ENCODE measurements around the gene ZRANB1.
"Not testable (repeated sequence)": the region's sequence is repeated elsewhere in the genome, so short reads cannot be mapped to it uniquely, and the experiment has no call there.

The ZRANB1 gene

DNA sequence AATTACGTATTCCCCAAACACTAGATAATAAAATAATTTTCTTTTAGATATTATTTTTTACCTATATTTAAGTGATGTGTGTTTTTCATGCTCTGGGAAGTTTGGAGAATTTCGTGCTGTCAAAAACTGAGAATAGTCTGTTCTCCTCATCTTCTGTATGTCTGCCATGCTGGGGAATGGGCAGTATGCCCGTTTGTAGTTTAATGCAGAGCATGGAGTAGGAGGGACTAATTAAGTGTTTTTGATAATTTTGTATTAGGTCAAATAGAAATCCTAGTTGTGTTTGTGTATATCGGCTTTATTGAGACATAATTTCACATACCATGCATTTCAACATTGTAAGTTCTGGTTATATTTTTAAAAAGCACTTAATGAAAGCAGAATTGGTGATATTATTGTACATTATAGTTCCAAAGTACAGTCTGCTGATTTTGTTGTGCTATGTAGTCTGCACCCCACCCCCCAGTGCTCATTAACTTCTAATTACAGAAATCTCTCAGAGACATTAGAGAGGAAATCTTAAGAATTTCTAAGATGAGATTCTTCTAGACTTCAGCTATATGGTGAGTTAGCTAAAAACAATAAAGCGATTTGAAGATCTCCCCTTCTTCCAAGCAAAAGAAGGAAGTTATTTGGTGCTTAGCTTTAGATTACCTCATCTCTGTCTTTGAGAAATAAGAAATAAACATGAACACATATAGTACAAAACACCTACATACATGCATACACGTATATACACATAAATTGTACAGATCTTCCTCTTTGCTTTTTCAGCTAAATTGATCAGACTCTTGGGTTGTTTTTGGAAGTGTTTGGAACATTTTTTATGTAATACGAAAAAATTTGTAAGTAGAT, 22.2 kb downstream of the ZRANB1 start:
- no peak for DNase-seq (ENCODE audit: low read depth in 2 of 2)

DNA sequence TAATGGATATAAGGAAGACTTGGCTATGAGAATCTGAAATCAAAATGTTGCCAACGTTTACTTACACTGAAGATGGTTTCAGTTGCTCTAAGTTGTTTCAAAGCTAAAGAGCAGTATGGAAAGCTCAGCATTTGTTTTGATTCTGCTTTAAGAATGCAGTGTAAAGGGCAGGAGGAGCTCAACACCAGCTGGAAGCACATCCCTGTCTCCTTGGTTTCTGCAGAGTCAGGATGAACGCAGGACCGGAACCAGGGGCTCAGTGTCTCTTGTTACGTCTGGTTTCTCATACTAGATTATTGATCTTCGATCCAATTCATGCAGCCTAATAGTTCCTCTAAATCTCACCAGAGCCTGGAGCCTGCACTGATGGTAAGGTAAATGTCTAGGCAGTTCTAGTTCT, 24.1 kb downstream of the ZRANB1 start:
- DNase-seq (ENCODE audit: low read depth in 2 of 2): no peak

DNA sequence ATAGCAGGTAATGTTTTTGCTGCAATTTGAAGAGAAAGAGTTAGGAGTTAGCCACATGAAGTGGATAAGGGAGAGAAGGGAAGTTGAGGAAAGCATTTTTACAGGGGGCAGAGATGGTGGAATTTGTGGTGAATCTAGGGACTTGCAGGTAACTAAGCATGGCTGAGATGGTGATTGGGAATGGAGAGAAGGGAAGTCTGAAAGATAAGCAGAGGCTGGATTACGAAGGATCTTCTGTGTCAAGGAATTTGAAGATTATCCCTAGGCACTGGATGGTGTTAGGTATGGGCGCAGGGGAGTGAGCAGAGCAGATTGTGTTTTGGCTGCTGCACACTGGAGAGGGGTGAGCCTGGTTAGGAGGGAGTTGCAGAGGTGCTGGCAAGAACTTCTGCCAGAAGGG, 25.3 kb downstream of the ZRANB1 start:
- no peak for DNase-seq (ENCODE audit: low read depth in 2 of 2)

DNA sequence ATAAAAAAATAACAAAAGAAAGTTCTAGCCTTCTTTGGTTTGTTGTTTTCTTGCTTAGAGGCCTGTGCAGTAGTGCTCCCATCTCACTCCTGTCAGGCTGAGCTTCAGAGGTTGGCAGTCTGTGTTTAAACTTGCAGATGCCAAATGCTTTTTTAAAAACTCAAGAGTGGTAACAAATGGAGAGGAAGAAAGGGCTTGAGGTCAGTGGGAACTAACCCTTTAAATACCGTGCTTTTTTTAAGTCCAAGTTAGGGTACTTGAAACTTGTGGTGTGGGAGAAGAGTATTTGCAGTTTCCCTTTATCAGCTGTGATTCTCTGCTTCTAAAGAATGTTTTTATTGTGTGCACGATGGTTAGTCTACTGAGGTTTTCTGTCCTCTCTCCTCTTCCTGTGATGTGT, 29.4 kb downstream of the ZRANB1 start:
- DNase-seq (ENCODE audit: low read depth in 2 of 2): no peak

DNA sequence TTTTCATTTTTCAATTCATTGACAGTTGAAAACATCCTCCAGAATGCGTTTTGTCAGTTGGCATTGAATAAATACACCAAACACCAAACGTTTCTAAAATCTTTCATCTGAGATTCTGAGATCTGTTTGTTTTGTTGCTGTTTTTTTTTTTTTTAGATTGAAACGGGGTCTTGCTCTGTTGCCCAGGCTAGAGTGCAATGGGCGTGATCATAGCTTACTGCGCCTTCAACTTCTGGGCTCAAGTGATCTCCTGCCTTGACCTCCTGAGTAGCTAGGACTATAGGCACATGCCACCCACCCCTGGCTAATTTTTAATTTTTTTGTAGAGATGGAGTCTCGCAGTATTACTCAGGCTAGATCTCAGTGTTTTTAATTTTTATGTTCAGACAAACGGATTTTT, 30.7 kb downstream of the ZRANB1 start:
- no peak for DNase-seq (ENCODE audit: low read depth in 2 of 2)

DNA sequence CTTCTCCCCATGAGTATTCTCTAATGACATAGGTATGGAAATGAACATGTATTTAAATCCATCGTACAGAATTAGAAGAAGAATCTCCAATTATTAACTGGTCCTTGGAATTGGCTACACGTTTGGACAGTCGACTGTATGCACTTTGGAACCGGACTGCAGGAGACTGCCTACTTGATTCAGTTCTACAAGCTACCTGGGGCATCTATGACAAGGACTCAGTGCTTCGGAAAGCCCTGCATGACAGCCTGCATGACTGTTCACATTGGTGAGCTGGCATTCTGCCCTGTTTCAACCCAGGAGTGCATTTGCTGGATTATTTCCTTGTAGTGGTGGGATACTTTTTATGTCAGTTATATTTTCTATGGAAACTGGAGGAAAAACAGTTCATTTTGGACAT, 32.2 kb downstream of the ZRANB1 start:
- DNase-seq (ENCODE audit: low read depth in 2 of 2): no peak

DNA sequence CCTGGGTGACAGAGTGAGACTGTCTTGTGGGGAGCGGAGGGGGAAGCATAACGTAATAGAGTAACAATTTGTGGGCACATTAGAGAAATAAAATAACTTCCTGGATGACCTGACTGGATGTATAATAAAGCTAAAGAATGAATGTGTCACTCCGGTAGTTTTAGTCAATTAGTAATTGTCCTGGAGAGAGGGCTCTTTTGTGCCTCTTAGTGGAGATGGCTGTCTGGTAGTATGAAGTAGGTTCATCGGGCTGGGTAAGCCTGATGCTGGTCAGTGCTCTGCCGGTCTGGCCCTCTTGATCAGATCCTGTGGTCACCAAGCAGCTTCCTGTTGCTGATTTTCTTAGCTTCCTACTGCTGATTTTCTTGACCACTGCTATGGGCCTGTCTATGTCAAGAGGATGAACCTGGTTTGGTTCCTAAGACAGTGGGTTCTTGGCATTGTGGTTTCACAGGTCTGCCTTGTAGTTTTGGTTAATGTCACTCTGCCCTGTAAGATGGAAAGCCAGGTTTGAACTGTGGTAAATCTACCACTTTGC, 34.1 kb downstream of the ZRANB1 start:
- no peak for DNase-seq (ENCODE audit: low read depth in 2 of 2)

DNA sequence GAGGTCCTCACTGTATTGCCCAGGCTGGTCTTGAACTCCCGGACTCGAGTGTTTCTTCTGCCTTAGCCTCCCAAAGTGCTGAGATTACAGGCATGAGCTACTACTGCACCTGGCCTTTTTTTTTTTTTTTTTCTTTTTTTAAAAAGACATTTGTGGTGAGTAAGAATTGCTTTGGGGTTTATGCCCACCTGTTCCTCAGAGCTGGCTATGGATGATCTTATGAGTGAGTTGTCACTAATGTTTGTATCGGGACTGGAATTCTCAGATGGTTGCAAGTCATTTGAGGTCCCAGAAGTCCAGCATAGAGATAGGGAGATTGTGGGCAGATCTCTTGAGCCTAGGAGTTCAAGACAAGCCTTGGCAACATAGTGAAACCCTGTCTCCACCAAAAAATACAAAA, 35.2 kb downstream of the ZRANB1 start:
- DNase-seq (ENCODE audit: low read depth in 2 of 2): no peak

DNA sequence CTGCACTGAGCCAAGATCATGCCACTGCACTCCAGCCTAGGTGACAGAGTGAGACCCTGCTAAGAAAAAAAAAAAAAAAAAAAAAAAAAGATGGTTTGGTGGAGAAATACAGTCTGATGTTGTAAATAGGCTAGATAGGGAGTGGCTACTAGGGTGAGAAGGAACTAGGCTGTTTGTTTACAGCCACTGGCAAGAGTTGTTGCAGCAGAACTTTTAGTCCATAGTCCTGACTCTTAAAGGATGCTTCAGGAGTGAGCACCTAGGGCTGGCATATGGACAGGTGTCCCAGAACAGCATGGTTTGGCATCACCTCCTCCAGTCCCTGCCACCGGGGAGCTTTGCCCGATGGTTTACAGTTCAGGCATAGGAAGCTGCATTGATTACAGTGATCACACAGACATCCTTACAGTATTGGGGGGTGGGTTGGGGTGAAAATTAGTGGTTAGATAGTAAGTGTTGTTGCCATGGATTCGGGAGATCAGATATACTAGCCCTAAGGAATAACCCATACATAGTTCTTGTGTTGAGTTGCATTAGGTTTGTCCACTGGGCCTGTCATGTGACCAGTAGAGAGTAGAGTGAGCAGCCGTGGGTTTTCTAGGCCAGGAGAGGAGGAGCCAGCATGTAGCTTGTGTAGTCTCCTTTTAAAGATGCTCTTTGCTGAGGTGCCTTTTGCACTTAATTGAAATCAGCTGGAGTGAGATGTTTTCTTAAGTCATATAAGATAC, 35.9 kb downstream of the ZRANB1 start:
- DNase-seq (ENCODE audit: low read depth in 2 of 2): no peak

DNA sequence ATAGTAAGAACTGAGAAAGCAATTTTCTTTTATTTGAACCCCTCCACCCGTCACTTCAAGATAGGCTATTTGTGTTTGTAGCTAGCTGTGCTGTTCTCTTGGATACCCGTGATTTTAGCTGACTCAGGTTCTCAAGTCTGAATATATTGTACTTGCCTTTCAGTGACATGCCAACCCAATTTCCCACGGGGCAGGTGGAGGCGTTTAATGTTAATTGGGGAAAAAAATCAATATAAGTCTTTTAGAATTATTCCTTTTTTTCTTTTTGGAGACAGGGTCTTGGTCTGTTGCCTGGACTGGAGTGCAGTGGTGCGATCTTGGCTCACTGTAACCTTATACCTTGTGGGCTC, 36.4 kb downstream of the ZRANB1 start:
- no peak for DNase-seq (ENCODE audit: low read depth in 2 of 2)

DNA sequence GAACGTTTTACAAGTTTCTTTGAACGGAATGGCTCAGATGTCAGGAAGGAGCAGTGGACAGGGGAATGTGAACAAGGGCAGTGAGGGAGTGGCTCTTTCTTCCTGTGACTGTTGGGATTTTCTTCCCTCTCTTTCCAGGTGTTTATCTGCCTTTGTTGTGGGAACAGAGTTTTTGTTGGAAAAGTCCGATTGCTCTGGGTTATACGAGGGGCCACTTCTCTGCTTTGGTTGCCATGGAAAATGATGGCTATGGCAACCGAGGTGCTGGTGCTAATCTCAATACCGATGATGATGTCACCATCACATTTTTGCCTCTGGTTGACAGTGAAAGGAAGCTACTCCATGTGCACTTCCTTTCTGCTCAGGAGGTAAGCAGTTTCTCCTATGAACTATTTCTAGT, 41.4 kb downstream of the ZRANB1 start:
- DNase-seq (ENCODE audit: low read depth in 2 of 2): no peak

DNA sequence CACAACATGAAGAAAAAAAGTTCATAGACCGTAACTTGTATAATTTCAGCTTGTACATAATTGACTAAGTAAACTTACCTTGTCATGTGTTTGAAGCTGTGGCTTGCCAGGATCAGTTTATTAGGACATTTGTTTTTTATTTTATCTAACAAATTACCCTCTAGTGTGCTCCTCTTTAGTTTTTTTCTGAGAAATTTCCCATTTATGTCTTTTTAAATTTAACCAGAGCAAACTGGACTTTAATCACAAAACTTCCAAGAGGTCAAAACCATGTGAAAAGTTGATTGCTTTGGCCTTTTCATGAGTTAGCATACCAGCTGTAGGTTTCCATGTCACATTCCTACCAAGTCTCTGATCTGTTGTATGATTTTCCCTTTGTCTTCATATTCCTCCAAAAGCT, 42.5 kb downstream of the ZRANB1 start:
- DNase-seq (ENCODE audit: low read depth in 2 of 2): no peak

DNA sequence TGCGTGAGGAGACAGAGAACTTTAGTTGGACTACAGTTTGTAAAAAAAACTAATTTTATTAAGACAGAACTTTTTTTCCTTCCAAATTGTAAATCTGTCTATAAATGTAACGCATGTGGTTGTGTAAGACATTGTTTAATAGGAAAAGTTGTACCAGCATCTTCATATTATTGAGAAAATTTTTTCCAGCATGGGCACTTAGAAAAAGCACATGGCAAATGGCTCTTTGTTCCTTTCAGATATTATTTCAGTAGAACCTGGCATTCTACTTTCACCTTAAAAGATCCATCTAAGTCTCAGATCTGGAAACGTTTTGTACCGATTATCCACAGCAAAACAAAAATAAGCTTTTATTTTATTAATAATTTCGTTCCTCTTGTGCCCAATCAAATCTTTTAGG, 43.2 kb downstream of the ZRANB1 start:
- no peak for DNase-seq (ENCODE audit: low read depth in 2 of 2)

DNA sequence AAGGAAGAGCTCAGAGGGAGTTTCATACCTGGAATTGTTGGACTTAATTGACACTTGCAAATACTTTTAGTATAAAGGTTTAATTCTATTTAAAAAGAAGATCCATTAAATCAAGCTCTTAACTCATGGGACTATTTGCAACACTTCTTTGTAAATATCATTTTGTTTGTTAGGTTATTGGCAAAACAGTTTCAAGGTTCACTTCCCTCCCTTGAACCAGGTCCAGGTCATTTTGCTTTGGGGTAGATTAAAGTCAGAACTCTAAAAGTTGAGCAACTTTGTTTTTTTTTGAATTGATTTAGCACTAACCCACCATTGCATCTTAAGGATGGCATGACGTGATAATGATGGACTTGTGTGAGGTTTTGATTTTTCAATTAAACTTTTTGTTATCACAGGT, 45.9 kb downstream of the ZRANB1 start:
- no peak for DNase-seq (ENCODE audit: low read depth in 2 of 2)

DNA sequence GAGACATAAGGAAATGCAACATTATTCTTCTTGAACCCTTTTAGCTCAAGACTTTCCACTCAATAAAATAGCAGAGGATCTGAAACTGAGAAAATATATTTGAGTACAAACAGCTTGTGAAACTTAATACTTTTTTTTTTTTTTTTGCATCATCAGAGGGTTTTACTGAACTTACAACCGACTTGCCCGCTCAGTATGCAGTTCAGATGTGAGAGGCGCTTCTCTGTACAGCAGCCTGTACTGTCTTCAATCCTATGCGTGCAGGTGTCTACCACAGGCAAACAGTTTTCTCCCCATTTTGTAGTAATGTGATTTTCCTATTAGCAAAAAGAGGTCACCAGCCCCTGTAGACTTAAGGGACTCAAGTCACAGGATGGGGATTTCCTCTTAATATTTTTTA, 46.8 kb downstream of the ZRANB1 start:
- not testable (repeated sequence) for DNase-seq (ENCODE audit: low read depth in 2 of 2)

DNA sequence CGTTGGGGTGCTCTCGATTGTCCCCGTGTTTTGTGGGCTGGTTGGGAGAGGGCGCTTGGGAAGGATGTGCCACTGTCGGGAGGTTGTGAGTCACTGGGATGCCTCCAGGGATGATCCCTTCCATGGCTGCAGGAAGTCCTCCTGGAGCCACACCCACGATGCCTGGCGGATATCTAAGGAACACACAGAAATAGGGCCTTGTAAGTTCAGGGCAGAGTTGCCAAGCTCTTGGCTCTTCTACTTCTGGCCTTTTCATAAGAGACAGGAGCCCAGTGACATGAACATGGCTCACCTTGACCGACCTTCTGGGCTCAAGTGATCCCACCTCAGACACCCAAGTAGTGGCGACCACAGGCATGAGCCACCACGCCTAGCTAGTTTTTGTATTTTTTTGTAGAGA, 47.6 kb downstream of the ZRANB1 start:
- DNase-seq (ENCODE audit: low read depth in 2 of 2): no peak

DNA sequence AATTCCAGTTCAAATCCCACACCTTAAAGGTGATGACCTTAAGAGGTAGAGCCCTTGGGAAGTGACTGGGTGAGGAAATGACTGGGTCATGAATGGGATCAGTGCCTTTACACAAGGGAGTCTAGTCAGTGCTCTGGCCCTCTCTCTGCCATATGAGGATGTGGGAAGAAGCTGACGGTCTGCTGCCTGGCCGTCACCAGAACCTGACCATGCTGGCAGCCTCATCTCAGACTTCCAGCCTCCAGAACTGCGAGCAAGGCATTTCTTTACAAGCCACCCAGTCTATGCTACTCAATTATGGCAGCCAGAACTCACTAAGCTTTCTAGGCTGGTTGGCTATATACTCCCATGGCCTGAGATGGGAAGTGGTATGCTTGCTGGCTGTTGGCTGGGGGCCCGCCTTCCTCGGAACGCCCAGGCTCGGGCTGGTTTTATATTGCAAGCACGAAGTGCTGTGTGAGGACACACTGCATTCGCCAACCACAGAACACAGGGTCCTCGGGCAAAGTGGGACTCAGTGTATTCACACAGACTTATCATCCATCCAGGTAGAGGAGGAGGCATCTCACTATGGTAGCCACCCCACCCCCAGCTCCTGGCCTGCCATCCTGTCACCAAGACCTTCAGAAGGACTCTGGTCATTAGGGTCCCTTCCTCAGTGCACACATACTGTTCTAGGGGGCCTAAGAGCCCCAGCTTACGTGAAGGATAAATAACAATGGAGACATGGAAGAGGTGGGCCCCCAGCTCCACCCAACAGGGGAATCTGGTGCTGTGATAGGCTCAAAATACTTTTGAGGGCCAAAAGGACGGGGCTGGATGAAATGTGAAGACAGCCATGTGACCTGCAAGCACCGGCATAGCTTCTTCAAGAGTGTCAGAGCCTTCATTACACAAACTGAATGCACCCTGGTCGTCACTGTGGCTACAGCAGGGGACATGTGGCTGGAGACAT, 49.0 kb downstream of the ZRANB1 start:
- DNase-seq (ENCODE audit: low read depth in 2 of 2): no peak

DNA sequence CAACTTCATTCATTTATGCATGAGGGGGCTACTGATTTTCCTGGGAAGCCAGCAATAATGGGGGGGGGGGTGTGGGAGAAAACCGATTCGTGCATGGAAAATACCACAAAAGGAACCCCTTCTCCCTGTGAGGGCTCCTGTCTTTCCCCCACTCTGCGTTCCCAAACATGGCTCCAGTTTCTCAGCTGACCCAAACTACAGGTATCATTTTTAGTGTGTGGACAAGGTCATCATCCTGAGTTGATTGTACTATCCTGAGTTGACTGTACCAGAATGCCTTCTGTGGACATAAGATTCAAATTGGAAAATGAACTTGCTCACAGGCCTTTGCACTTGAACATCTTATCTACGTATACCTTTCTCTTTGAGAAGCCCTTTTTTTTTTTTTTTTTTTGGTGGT, 49.9 kb downstream of the ZRANB1 start:
- no peak for DNase-seq (ENCODE audit: low read depth in 2 of 2)

DNA sequence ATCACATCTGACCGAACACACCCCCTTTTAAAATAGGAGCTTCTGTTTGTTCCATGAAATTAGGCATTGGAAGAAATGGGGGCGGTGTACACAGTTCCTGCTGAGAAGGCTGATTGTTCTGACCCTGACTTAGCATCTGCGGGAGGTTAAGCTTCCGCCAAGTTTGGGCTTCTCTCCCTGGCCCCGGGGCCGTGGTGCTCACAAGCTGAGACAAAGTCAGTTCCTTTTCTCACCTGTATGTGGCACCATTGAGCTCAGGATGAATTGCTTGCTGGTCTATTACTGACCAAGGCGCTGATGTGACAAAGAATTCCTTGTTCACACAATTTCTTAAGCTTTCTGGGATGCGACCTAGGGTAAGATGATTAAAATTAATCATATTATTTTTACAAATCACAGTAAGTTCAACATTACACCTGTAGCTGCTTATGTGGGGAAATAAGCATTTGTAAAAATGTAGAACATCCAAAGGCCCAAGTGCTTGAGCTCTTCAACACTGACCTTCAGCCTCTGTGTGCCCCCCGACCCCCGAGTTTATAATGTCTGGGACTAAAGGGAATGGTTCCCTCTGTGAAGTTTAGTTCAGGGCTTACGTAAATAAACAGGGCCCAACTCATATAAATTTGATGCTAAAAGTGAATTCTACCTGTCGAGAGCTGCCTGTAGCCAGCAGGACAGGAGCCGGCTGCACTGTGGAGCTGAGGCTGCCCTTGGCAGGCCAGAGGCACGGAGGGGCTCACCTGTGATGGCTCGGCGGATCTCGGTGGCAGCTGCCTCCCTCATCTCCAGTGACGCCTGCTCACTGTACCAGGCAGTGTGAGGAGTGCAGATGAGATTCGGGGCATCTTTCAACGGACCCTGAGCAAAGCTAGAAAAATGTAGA, 50.8 kb downstream of the ZRANB1 start:
- DNase-seq (ENCODE audit: low read depth in 2 of 2): peak in 1 of 2 experiments; percentile 13

DNA sequence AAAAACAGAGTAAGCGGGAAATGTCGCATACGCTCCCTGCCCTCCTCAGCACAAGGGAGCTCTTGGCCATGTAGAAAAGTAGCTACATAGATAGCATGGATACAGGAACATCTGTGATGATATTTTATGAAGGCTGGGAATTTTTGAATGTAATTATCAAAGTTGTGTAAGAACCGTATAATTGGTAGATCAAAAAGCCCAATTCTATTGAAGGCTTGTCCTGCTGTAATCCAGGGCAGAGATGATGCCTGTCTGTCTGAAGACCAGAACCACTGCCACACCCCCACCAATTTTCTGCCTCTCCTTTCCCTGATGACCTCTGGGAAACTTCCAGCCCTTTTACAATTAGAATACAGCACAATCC, 51.4 kb downstream of the ZRANB1 start:
- no peak for DNase-seq (ENCODE audit: low read depth in 2 of 2)

Measured in stimulated activated CD4-positive, alpha-beta T cell treated with anti-CD3 and anti-CD28 coated beads, Interleukin-12 subunit alpha, Interleukin-12 subunit beta, amount 100 ng/mL, for 24 hours (primary cell).